Thyroid gland (tissue), 4 donors: ENCODE results near the gene TGM5.

ENCODE experiments used
- CTCF ChIP-seq, 6 experiments: fragments of 200-600 bp in 3 of 6; fragments of 450-650 bp in 3 of 6; sonication (generic) in 3 of 6; IDR thresholded peaks; one replicate each; pipeline ENCODE4 v1.5.1; 2016 to 2019; ENCODE audit warnings: antibody characterized with exemption in 6 of 6, mild to moderate bottlenecking in 2 of 6, inconsistent platforms in 1 of 6, moderate library complexity in 1 of 6
- POLR2A ChIP-seq, 2 donors: fragments of 450-650 bp; IDR thresholded peaks; one replicate each; pipeline ENCODE4 v1.6.1; 2017; ENCODE audit warnings: antibody characterized with exemption in 2 of 2, mild to moderate bottlenecking in 2 of 2, moderate library complexity in 1 of 2

GRCh38 chr15:43253431-43254403, 13.0 kb downstream of the TGM5 start:
- TF ChIP-seq CTCF (IDR thresholded peaks at IDR 0.05) (no peak), POLR2A (IDR thresholded peaks at IDR 0.05) (no peak)
